Activated CD8-positive, alpha-beta memory T cell treated with anti-CD3 and anti-CD28 coated beads for 24 hours (primary cell): Measurements from ENCODE around the gene SOD1.
"Not testable (repeated sequence)": the region's sequence is repeated elsewhere in the genome, so short reads cannot be mapped to it uniquely, and the experiment has no call there.

Experiments used
- DNase-seq: peaks from one replicate; pipeline ENCODE4 v3.0.0-alpha.2; 2020

SOD1 gene

DNA sequence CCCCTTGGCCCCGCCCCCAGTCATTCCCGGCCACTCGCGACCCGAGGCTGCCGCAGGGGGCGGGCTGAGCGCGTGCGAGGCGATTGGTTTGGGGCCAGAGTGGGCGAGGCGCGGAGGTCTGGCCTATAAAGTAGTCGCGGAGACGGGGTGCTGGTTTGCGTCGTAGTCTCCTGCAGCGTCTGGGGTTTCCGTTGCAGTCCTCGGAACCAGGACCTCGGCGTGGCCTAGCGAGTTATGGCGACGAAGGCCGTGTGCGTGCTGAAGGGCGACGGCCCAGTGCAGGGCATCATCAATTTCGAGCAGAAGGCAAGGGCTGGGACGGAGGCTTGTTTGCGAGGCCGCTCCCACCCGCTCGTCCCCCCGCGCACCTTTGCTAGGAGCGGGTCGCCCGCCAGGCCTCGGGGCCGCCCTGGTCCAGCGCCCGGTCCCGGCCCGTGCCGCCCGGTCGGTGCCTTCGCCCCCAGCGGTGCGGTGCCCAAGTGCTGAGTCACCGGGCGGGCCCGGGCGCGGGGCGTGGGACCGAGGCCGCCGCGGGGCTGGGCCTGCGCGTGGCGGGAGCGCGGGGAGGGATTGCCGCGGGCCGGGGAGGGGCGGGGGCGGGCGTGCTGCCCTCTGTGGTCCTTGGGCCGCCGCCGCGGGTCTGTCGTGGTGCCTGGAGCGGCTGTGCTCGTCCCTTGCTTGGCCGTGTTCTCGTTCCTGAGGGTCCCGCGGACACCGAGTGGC lies at the start of gene SOD1:
TSS of gene SOD1 (plus strand) at position 158 of the 723 bp plus-strand sequence. CDS start at position 235, 77 bp downstream.
- peak; percentile 98 for DNase-seq

GRCh38 chr21:31611445-31611844 lies 48.0 kb upstream of the SOD1 start:
- DNase-seq: no peak

DNA sequence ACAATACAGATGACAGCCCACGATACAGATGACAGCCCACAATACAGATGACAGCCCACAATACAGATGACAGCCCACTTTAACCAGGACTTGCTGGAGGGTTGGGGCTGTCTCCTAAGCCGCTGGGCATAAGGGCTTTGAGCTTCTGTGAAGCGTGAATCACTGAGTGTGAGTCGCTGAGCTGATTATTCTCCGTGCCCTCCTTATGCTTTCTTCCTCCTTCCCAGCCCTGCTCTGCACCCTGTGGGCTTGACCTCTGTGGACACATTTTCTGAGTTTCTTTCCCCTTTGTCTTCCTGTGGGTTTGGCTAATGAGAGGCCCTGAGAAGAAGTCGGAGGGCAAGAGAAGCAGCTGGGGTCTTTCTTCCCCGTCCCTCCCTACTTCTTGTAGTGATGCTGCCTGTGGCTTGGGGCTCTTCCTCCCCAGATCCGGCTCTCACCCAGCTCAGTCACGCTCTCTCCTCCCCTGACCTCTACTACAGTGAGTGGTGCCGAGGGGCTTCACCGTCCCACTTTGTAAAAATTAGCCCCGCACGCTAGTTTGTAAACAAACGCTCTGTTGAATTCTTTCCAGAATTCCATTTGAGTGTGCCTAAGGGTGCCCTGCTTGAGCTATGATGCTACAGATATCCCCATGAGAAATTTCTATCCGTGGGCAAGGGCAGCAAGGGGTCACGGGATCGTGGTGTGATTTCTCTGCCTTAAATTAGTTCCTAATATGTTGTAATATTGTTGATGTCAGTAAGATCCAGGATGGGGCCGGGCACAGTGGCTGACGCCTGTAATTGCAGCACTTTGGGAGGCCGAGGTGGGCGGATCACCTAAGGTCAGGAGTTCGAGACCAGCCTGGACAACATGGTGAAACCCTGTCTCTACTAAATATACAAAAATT lies 46.4 kb upstream of the SOD1 start:
- no peak for DNase-seq

DNA sequence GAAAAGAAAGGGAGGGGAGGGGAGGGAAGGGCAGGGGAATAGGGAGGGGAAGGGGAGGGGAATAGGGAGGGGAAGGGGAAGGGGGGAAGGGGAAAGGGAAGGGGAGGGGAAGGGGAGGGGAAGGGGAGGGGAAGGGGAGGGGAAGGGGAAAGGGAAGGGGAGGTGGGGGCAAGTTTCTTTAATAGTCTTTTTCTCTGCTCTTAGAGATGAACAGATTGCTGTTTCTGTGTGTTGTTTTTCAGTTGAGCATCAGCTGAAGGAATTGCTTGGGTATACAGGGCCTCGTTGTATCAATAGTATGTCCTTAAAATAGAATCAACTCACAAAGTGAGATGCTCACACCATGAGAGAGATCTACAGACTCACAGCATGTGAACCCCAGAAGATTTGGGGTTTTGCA lies 44.8 kb upstream of the SOD1 start:
- DNase-seq: no peak

DNA sequence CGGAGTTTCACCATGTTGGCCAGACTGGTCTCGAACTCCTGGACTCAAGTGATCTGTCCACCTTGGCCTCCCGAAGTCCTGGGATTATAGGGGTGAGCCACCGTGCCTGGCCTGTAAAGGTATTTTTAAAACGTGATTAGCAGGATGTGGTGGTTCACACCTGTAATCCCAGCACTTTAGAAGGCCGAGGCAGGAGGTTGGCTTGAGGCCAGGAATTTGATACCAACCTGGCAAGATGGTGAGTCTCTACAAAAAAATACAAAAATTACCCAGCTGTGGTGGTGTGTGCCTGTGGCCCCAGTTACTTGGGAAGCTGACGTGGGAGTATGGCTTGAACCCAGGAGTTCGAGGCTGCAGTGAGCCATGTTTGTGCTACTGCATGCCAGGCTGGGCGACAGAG lies 43.3 kb upstream of the SOD1 start:
- DNase-seq: no peak

DNA sequence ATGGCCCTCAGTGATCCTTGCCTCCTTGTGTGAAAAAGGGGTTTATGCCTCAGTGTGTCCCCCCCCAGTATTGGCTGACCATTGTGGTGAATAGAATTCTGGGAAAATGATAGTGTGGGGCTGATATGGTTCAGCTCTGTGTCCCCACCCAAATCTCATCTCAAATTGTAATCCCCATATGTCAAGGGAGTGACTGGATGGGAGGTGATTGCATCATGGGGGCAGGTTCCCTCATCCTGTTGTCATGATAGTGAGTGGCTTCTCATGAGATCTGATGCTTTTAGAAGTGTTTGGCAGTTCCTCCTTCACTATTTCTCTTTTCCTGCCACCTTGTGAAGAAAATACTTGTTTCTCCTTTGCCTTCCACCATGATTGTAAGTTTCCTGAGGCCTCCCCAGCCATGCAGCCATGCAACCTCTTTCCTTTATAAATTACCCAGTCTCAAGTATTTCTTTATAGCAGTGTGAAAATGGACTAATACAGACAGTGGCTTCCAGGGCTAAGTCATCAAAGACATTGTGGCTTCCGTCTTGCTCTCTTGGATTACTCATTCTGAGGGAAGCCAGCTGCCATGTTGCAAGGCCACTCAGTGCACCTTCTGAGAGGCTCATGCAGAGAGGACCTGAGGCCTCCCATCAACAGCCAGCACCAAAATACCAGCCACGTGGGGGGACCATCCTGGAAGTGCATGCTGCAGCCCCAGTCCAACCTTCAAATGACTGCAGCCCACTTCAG lies 40.6 kb upstream of the SOD1 start:
- DNase-seq: no peak

DNA sequence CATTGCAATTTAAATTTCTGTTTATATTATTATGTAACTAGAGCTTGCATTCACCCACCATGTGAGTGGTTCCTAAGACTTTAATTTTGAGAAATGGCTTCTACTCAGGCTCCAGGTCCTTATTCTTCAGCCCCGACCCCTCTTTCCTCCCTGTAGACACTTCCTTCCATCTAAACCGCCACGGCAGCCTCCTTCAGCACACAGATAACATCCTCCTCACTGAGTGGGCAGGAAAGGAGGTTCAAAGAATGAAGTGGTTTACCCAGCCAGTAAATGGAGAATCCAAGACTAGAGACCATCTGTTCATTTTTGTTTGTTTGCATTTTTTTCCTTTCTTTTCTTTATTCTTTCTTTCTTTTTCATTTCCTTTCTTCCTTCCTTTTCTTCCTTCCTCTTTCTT lies 37.1 kb upstream of the SOD1 start:
- no peak for DNase-seq

GRCh38 chr21:31623664-31624063 lies 35.8 kb upstream of the SOD1 start:
- DNase-seq: no peak

GRCh38 chr21:31624181-31624580 lies 35.3 kb upstream of the SOD1 start:
- no peak for DNase-seq

DNA sequence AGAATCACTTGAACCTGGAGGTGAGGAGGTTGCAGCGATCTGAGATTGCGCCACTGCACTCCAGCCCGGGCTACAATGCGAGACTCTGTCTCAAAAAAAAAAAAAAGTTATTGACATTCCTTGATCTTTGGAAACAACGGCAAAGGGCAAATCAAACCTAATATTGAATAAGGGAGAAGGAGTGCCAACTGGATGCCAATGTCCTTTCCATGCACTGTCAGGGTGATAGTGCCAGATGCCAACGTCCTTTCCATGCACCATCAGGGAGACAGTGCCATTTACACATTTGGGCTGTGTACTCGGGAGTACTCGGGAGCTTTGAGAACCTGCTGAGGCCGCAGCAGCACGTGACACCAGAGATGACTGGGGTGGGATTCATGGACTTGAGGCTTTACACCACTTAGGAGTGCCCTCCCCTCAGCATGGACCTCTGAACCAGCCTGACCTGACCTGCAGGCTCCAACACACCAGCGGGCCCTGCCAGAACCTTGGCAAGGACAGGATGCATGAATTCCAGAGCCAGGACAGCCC lies 34.5 kb upstream of the SOD1 start:
- DNase-seq: no peak

DNA sequence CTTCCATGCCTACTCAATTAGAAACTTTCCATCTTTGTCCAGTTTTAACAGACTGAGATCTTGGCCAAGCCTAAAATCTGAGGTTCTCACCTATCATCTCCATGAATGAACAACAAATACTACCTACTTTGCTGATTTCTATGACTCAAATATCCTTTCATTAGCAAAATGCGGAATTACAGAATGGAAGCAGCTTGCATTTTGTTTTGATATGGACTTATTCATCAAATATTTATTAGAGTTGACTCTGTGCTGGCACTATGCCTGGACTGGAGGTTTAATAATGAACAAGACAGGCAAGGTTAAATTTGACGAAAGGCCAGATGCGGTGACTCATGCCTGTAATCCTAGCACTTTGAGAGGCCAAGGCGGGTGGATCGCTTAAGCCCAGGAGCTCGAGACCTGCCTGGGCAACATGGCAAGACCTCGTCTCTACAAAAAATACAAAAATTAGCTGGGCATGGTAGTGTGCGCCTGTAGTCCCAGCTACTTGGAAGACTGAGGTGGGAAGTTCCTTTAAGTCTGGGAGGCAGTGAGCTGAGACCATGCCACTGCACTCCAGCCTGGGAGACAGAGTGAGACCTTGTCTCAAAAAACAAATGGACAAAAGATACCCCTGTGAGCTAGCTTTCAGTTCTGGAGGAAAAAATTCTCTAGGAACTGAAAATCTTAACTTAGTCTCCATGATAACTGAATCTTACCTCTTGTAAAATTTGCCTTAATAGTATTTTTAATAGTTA lies 29.4 kb upstream of the SOD1 start:
- no peak for DNase-seq

DNA sequence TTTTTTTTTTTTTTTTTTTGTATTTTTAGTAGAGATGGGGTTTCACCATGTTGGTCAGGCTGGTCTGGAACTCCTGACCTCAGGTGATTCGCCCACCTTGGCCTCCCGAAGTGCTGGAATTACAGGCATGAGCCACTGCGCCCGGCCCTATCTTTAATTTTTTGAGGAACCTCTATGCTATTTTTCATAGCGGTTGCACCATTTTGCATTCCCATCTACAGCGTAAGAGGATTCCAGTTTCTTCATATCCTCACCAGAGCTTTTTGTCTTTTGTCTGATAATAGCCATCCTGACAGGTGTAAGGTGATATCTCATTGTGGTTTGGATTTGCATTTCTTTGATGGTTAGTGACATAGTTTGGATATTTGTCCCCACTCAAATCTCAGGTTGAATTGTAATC lies 27.6 kb upstream of the SOD1 start:
- DNase-seq: not testable (repeated sequence)

- no peak for DNase-seq
Observed at GRCh38 chr21:31634993-31635392, 24.5 kb upstream of the SOD1 start.

DNA sequence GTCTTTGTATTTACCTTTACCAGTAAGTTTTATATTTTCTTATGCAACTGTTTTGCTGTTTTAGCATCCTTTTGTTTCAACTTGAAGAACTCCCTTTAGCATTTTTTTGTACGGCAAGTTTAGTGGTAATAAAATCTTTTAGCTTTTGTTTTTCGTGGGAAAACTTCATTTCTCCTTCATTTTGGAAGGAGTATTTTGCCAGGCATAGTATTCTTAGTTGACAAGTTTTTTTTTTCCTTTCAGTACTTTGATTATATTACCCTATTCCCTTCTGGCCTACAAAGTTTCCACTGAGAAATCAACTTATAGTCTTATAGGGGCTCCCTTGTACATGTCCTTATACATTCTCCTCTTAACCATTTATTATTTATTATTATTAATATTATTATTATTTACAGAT lies 22.6 kb upstream of the SOD1 start:
- DNase-seq: no peak

DNA sequence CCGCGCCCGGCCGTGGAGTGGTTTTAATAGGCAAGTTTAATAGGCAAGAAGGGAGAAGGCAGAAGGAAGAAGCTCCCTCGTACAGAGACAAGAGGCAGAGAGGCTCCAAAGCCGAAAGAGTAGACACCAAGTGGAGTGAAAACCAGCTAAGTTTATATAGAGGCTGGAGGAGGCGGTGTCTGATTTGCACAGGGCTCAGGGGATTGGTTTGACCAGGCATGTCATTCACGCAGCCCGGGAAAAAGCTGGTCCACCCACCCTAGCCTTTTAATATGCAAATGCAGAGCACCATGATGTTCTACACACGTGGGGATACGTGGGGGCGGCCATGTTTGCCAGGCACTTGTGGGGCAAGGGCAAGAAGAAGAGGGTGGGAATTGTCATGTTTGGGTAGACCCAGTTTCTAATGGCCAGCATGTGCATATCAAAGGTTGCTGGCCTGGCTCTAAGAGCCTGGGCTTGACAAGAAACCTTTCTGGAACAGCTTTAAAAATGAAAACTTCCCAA lies 18.0 kb upstream of the SOD1 start:
- DNase-seq: no peak

DNA sequence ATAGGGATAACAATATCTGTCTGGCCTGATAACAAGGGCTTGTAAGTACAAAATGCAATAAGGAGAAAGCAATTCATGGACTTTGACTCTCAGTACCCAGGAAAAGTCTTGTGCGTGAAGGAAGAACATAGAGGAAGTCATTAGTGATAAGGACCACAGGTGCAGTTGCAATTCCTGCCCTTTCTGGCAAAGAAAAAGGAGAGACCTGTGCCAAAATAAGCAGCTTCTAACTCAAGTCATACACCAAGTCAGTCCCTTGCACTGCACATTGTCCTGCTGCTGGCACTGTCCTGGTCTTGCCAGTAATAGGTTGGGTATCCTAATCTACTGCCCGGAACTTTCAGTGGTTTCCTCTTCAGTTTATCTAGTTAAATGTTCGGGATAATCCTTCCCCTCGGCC lies 14.8 kb upstream of the SOD1 start:
- no peak for DNase-seq

DNA sequence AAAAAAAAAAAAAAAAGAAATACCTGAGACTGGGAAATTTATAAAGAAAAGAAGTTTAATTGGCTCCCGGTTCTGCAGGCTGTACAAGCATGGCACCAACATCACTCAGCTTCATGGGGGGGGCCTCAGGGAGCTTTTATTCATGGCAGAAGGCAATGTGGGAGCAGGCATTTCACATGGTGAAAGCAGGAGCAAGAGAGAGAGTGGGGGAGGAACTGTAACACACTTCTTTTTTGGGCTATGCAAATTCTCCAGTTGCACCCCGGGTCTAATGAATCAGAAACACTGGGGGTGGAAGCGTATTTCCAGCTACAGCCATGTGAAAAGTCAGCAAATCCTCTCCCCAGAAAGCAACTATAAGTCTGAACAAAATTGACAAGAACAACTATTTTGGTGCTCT lies 11.8 kb upstream of the SOD1 start:
- DNase-seq: no peak

- no peak for DNase-seq
Observed at GRCh38 chr21:31650930-31651329, 8.6 kb upstream of the SOD1 start.

DNA sequence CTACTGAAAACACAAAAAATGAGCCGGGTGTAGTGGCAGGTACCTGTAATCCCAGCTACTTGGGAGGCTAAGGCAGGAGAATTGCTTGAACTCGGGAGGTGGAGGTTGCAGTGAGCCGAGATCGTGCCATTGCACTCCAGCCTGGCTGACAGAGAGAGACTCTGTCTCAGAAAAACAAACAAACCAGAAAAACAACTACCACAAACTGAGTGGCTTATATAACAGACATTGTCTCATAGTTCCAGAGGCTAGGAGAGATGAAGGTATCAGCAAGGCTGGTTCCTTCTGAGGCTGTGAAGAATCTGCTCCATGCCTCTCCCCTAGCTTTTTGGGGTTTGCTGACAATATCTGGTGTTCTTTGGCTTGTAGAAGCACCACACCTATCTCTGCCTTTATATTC lies 8.0 kb upstream of the SOD1 start:
- not testable (repeated sequence) for DNase-seq

GRCh38 chr21:31654340-31654739 lies 5.2 kb upstream of the SOD1 start:
- no peak for DNase-seq

DNA sequence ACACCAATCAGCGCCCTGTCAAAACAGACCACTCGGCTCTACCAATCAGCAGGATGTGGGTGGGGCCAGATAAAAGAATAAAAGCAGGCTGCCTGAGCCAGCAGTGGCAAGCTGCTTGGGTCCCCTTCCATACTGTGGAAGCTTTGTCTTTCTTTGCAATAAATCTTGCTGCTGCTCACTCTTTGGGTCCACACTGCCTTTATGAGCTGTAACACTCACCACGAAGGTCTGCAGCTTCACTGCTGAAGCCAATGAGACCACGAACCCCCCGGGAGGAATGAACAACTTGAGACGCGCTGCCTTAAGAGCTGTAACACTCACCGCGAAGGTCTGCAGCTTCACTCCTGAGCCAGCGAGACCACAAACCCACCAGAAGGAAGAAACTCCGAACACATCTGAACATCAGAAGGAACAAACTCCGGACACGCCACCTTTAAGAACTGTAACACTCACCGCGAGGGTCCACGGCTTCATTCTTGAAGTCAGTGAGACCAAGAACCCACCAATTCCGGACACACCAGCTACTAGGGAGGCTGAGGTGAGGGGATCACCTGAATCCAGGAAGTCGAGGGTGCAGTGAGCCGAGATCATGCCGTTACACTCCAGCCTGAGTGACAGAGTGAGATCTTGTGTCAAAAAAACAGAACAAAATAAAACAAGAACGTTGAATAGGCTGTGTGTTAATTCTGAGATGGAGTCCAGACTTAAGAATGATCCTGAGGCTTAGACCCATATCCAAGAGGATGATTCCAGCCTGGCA lies 4.5 kb upstream of the SOD1 start:
- peak; percentile 64 for DNase-seq
